Measurements from ENCODE around the gene SLC35F1.

DNA sequence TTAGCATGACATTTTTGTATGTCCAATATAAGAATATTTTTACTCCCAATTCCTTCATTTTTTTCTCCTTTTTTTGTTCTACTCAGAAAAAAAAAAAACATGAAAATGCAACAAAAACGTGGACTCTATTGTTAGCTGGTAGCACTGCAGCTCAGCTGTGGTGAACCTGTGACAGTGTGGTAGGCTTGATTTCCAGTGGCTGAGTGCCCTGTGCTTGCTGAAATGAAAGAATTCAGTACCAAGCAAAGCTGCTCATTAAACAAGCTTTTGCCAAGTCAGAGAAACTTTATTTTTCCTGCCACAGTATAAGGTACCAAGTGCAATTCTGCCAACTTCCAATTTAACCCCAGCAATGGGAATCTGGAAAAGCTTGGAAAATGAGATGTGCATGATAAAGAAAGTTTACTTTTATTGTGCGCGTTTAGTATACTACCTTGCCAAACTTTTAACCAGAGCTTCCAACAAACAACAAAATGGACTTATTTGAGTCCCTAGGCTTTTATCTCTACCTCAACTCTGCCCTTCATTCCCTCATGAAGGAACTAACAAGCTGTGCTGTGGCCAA lies 215.2 kb downstream of the SLC35F1 start:
- TF ChIP-seq POLR2A (IDR thresholded peaks at IDR 0.05) (no peak), POLR2AphosphoS5 (IDR thresholded peaks at IDR 0.05) (no peak)
- TF ChIP-seq, protein P1, sequence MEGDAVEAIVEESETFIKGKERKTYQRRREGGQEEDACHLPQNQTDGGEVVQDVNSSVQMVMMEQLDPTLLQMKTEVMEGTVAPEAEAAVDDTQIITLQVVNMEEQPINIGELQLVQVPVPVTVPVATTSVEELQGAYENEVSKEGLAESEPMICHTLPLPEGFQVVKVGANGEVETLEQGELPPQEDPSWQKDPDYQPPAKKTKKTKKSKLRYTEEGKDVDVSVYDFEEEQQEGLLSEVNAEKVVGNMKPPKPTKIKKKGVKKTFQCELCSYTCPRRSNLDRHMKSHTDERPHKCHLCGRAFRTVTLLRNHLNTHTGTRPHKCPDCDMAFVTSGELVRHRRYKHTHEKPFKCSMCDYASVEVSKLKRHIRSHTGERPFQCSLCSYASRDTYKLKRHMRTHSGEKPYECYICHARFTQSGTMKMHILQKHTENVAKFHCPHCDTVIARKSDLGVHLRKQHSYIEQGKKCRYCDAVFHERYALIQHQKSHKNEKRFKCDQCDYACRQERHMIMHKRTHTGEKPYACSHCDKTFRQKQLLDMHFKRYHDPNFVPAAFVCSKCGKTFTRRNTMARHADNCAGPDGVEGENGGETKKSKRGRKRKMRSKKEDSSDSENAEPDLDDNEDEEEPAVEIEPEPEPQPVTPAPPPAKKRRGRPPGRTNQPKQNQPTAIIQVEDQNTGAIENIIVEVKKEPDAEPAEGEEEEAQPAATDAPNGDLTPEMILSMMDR (IDR thresholded peaks at IDR 0.05), result no peak

Measured in prostate gland (tissue), 2 donors.